ENCODE data around the gene DDB1.

Gene DDB1

DNA sequence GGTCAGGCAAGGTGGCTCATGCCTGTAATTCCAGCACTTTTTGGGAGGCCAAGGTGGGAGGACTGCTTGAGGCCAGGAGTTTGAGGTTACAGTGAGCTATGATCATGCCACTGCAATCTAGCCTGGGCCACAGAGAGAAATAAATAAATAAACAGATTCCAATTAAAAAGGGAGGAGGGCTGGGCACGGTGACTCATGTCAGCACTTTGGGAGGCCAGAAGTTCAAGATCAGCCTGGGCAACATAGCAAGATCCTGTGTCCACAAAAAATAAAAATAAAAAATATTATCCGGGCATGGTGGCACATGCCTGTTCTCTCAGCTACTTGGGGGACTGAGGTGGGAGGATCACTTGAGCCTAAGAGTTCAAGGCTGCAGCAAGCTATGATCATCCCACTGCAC is 21.3 kb upstream of the DDB1 start:
- no peak for DNase-seq

DNA sequence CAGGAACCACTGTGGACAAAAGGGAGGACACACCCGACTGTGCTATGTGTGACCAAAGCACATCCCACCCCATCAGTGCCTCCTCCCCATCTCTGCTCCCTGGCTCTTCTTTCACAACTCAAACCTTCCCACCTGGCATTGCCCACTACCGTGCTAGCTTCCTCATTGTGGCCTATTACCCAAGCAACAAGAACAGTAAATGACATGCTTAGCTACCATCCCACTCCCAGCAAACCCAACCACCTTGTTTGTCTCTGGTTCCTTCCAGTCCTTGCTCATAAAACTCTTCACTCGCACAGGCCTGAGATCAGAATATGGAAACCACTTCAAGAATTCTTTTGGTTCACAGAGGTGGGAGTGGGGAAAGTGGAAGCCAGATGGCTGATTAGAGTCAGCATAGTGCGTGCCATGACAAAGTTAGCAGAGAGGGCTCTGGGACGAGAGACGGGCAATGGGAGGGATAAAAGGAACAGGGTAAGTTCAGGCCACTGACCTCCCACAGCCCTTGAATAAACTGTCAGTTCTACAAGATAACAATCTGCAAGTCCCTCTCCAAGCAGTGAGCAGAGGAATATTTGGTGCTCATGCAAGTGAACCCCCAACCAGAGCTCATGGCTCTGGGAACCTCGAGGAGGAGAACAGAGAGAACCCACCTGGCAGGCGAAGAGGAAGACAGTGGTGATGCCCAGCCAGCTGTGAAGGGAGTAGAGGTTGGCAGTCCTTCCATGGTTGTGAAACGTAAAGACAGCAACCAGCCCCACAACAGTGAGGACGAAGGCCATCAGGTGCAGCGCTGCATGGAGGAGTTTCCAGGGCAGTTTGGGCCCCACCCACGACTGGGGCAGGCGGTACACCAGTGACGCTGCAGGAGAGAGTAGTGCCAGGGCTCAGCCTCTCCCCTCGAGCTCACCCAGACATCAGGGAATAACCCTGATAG is 20.5 kb upstream of the DDB1 start:
- DNase-seq: no peak

- DNase-seq: no peak
Measured at GRCh38 chr11:61352038-61352437, 19.1 kb upstream of the DDB1 start.

DNA sequence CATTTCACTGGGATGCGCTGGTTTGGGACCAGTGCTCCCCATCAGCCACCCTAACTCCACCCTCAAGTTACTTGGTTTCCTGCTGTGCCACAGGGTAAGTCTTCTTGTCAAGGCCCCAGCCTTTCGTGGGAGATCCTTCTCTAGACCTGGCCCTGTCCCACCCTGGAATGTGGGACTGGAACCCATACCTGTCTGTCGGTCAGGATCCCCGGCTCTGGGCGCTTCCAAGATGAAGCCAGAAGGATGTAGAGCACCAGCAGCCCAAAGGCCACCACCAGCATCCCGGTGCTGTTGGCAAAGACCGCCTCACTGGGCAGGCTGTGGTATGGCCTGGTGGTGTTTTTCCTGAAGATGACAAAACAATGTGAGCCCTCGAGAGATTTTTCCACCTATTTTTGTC is 17.9 kb upstream of the DDB1 start:
- no peak for DNase-seq

- DNase-seq: no peak
Measured at GRCh38 chr11:61350336-61350735, 17.4 kb upstream of the DDB1 start.

- no peak for DNase-seq
Measured at GRCh38 chr11:61349916-61350315, 17.0 kb upstream of the DDB1 start.

- DNase-seq: no peak
Measured at GRCh38 chr11:61349189-61349751, 16.4 kb upstream of the DDB1 start.

GRCh38 chr11:61347916-61348461 is 15.1 kb upstream of the DDB1 start:
- no peak for DNase-seq

DNA sequence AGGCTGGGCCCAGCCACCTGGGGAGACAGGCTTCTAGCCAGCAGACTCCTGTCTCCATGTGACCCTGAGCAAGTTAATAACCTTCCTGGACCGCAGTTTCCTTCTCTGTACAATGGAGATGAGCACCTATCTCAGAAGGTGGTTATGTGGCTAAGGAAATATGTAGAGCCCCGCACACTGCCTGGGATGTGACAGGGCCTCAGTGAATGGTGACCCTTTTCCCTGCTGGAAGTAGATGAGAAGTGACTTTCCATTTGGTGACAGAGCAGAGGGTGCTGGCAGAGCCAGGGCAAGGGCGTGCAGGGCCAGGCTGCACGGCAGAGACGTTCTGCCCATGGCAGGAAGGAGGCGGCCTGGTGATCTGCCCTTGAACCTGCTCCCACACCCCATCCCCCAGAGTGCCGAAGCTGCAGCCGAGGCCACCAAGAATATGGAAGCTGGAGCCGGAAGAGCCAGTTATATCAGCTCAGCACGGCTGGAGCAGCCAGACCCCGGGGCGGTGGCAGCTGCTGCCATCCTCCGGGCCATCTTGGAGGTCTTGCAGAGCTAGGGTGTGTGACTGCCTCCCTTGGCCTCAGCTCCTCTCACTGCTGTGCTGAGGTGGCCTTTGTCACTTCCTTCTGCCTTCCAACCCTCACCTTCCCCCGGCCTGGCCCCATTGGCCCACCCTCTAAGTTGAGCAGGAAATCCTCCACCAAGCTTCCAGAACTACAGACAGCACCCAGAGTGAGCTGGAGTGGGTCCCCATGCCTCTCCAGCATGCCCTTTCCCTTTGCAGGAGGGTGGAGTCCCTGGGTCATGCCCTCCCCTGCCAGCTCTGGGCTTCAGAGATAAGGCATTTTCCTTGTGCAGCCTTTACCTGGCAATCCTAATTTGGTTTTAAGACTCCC is 13.3 kb upstream of the DDB1 start:
- DNase-seq: no peak

DNA sequence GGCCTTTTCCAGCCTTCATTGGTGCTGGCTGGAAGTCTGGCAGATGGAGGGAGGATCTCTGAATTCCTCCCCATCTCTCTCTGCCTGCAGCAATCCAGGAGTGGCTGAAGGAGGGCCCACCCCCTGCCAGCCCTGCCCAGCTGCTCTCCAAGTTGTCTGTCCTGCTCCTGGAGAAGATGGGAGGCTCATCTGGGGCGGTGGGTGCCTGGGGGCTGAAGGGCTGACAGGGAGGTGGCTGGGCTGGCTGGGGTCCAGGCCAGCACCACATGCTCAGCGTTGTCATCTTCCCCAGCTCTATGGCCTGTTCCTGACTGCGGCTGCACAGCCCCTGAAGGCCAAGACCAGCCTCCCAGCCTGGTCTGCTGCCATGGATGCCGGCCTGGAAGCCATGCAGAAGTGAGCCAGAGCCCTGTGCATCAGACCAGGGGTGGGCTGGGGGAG is 12.3 kb upstream of the DDB1 start:
- no peak for DNase-seq

- DNase-seq: no peak
Measured at GRCh38 chr11:61343792-61344745, 11.2 kb upstream of the DDB1 start.

- no peak for DNase-seq
Measured at GRCh38 chr11:61342207-61342803, 9.4 kb upstream of the DDB1 start.

DNA sequence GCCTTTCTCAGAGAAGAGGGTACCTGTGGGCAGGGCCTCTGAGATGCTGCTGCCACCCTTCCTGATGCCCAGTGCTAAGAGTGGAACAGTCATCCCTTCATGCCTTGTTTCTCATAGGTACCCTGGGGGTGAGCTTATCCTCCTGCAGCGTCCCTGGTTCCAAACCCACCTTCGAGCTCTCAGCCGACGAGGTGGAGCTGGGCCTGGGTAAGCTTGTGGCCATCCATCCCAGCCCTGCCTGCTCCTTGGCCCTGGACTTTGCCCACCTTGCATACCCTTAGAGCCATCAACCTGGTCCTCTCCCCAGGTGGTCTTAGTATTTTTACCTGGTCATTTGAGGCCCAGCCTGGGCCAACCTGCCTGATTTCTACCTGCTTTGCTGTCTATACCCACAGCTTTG is 8.8 kb upstream of the DDB1 start:
- no peak for DNase-seq

- DNase-seq: no peak
Measured at GRCh38 chr11:61340979-61341378, 8.1 kb upstream of the DDB1 start.

- DNase-seq: no peak
Measured at GRCh38 chr11:61339490-61339878, 6.6 kb upstream of the DDB1 start.

DNA sequence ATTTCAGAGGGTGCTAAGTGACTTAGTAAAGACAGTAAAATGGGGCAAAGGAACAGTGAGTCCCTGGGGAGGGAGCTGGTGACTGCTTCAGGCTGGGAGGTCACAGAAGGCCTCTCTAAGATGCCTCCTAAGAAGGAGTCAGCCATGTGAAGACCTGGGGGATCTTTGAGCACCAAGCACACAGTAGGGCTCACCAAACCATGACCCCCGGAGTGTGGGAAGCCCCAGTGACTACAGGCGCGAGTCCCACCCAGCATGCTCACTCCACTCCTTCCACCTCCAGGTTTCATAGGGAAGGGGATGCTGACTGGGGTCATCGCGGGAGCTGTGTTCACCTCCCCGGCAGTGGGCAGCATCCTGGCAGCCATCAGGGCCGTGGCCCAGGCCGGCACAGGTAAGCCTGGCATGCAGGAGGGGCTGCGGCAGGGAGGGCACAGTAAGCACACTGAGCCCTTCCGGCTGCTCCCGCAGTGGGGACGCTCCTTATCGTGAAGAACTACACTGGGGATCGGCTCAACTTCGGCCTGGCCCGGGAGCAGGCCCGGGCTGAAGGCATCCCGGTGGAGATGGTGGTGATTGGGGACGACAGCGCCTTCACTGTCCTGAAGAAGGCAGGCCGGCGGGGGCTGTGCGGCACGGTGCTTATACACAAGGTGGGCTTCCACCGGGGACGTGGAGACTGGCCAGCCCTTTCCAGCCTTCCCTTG is 6.0 kb upstream of the DDB1 start:
- no peak for DNase-seq

GRCh38 chr11:61337706-61338470 is 5.0 kb upstream of the DDB1 start:
- DNase-seq: no peak

DNA sequence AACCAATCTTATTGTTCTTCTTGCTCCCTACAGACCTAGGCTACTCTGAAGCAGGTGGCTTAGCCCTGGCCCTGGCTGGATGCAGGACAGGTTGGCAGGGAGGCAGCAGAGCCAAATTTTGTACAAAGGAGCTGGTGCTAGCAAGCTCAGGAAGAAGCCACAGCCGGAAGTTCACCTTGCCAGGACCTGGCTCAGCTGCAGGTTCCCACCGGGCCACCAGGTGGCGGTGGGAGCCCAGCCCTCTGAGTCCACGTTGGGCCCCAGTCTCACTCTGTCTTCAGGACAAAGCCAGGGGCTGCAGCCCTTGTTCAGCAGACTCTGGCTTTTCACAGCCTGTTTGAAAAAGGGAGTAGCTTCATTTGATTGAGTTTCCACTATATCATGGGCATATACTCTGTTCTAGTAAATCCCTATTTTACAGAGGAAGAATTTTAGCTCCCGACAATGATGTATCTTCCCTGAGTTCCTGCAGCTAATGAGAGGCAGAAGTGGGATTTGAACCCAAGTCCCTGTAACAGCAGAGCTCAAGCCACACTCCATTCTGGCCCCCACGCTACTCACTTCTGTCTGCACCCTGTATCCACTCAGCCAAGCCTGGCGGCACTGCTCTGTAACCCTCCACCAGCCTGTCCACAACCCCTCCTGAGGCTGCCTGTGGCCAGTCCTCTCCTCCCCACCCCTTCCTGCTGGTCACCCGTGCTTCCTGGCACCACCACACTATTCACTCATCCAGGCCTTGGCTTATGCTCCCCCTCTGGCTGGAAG is 3.4 kb upstream of the DDB1 start:
- peak; percentile 80 for DNase-seq

- DNase-seq: no peak
Measured at GRCh38 chr11:61335355-61335710, 2.4 kb upstream of the DDB1 start.

Measured in stimulated activated CD4-positive, alpha-beta T cell treated with anti-CD3 and anti-CD28 coated beads, Interleukin-4, amount 100 ng/mL, for 1 hour (primary cell).